GM12892 (cell line): Measurements from ENCODE around the gene PEX11B.

ENCODE experiments used
- POLR2A ChIP-seq: IDR thresholded peaks from 2 replicates; pipeline ENCODE4 v1.6.1; 2011; ENCODE audit warnings: low read depth, low read length, control low read depth
- POLR2AphosphoS5 ChIP-seq: IDR thresholded peaks from 2 replicates; pipeline ENCODE4 v1.6.1; 2011; ENCODE audit warnings: low read depth, low read length, control low read depth
- TAF1 ChIP-seq: IDR thresholded peaks from 2 replicates; pipeline ENCODE4 v1.6.1; 2011; ENCODE audit warnings: low read depth, mild to moderate bottlenecking, control low read depth, low read length, borderline replicate concordance

DNA sequence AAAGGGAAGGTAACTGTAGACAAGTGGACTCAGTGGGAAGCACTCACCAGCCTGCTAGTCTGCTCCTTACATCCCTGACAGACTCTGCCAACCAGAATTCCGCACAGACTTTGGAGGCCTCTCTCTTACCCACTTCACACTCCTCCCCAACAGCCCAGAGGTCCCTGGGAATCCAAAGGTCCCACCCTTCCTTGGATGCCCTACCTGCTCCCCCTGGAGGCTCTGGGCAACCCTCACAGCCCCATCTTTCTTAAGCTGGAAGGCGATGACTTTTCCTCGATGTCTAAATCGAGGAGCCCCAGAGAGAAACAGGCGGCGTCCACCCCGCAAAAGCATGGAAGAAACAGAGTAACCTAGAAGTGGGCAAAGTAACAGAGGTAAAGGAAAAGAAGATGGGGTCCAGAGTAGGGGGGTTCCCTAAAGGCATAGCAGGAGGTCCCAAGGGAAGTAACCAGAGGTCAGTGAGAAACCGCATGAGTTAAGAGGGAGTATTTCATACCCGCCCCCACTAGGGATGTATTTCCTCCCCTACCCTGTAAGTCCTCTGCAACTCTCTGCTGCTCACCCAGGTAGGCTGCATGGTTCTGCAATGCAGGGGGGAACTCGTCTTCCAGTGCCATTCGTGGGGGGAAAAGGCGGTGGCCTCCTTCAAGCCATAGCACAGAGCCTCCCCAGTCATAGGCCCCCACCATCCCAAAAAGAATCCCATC, 17.1 kb downstream of the PEX11B start:
- TF ChIP-seq POLR2AphosphoS5: no peak
- no peak for TF ChIP-seq POLR2A
- TF ChIP-seq TAF1: no peak
